RWPE2 (cell line): Measurements from ENCODE around the gene FTHL17.

Experiments
- ATAC-seq: fragments of 200-7000 bp; cut with Tn5 transposase; 3 replicates; pipeline ENCODE4 v1.9.1; 2021; ENCODE audit warnings: low read depth
- DNase-seq: peaks from one replicate; pipeline ENCODE4 v3.0.0-alpha.2; 2020; ENCODE audit warnings: low spot score
- H3K27ac ChIP-seq: fragments of 450-650 bp; 2 replicates; pipeline ENCODE4 v1.5.1; 2017; ENCODE audit warnings: mild to moderate bottlenecking; ENCODE audit not compliant: poor library complexity, severe bottlenecking
- H3K27me3 ChIP-seq: fragments of 250-450 bp; sonication (Bioruptor Pico); 2 replicates; pipeline ENCODE4 v1.5.1; 2021; ENCODE audit warnings: mild to moderate bottlenecking, moderate library complexity; ENCODE audit not compliant: insufficient read depth, poor library complexity, severe bottlenecking
- H3K36me3 ChIP-seq: fragments of 250-450 bp; sonication (Bioruptor Pico); 2 replicates; pipeline ENCODE4 v1.5.1; 2020; ENCODE audit warnings: low read depth, mild to moderate bottlenecking, moderate library complexity
- H3K4me1 ChIP-seq: fragments of 250-450 bp; sonication (Bioruptor Pico); 2 replicates; pipeline ENCODE4 v1.5.1; 2021; ENCODE audit warnings: mild to moderate bottlenecking, moderate library complexity; ENCODE audit not compliant: insufficient read depth, poor library complexity, severe bottlenecking
- H3K4me3 ChIP-seq: fragments of 250-450 bp; sonication (Bioruptor Pico); 2 replicates; pipeline ENCODE4 v1.5.1; 2021; ENCODE audit warnings: mild to moderate bottlenecking, moderate library complexity; ENCODE audit not compliant: severe bottlenecking
- H3K9me3 ChIP-seq: fragments of 250-450 bp; sonication (Bioruptor Pico); 2 replicates; pipeline ENCODE4 v1.5.1; 2021; ENCODE audit warnings: mild to moderate bottlenecking, moderate library complexity; ENCODE audit not compliant: severe bottlenecking
- CTCF ChIP-seq: fragments of 450-650 bp; IDR thresholded peaks from one replicate; pipeline ENCODE4 v1.5.1; 2017; ENCODE audit warnings: mild to moderate bottlenecking, moderate library complexity; ENCODE audit not compliant: poor library complexity, severe bottlenecking

FTHL17 gene

GRCh38 chrX:31071725-31072124 is at the start of gene FTHL17:
TSS of gene FTHL17 (minus strand) at chrX:31072041. CDS start at chrX:31071953, 88 bp downstream.
- DNase-seq (no peak), ATAC-seq (no peak)
- Histone ChIP-seq H3K4me3 (no peak within 1 kb of the TSS), H3K9me3 (no peaks in the 10 kb centered on the region), H3K4me1 (no peaks in the 10 kb centered on the region), H3K27me3 (no peaks in the 10 kb centered on the region), H3K36me3 (no peaks in the 10 kb centered on the region), H3K27ac (no peak within 1 kb of the TSS)
- no peak for TF ChIP-seq CTCF

DNA sequence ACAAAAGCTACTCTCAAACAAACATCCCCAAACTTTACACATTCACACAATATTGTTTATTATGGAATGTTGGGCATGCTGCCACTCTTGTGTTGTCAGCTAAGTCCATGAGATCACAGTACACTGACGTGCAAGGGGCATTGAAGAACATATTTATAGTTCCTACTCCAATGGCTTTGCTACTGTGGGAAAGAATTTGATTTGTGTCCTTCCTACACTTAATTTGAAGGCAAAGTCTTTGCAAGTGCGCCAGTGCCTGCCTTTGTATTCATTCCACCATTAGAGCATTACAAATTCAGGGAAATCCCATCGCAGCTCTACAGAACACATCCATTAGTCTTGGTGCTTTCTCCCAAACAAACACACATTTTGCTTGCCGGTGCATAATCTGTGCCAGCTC is 45.4 kb upstream of the FTHL17 start:
- no peaks in the 10 kb centered on the region for H3K36me3 ChIP-seq
- no peak overlapping the region for H3K27ac ChIP-seq
- no peak overlapping the region for H3K4me3 ChIP-seq
- no peak for DNase-seq
- no peak for ATAC-seq
- H3K9me3 ChIP-seq, result no peaks in the 10 kb centered on the region
- no peaks in the 10 kb centered on the region for H3K4me1 ChIP-seq
- H3K27me3 ChIP-seq, result no peaks in the 10 kb centered on the region
- TF ChIP-seq CTCF, result no peak

- H3K4me1 ChIP-seq, result no peaks in the 10 kb centered on the region
- DNase-seq (no peak), ATAC-seq (no peak)
- no peak overlapping the region for H3K4me3 ChIP-seq
- H3K27ac ChIP-seq, result no peak overlapping the region
- TF ChIP-seq CTCF, result no peak
- H3K36me3 ChIP-seq, result no peaks in the 10 kb centered on the region
- H3K9me3 ChIP-seq, result no peaks in the 10 kb centered on the region
- H3K27me3 ChIP-seq, result no peaks in the 10 kb centered on the region
Observed at GRCh38 chrX:31115398-31115797, 43.6 kb upstream of the FTHL17 start.

- Histone ChIP-seq H3K4me3 (no peak overlapping the region), H3K9me3 (no peaks in the 10 kb centered on the region), H3K4me1 (no peaks in the 10 kb centered on the region), H3K27me3 (no peaks in the 10 kb centered on the region), H3K36me3 (no peaks in the 10 kb centered on the region), H3K27ac (no peak overlapping the region)
- TF ChIP-seq CTCF, result no peak
- no peak for ATAC-seq
- no peak for DNase-seq
Observed at GRCh38 chrX:31114858-31115257, 43.0 kb upstream of the FTHL17 start.

DNA sequence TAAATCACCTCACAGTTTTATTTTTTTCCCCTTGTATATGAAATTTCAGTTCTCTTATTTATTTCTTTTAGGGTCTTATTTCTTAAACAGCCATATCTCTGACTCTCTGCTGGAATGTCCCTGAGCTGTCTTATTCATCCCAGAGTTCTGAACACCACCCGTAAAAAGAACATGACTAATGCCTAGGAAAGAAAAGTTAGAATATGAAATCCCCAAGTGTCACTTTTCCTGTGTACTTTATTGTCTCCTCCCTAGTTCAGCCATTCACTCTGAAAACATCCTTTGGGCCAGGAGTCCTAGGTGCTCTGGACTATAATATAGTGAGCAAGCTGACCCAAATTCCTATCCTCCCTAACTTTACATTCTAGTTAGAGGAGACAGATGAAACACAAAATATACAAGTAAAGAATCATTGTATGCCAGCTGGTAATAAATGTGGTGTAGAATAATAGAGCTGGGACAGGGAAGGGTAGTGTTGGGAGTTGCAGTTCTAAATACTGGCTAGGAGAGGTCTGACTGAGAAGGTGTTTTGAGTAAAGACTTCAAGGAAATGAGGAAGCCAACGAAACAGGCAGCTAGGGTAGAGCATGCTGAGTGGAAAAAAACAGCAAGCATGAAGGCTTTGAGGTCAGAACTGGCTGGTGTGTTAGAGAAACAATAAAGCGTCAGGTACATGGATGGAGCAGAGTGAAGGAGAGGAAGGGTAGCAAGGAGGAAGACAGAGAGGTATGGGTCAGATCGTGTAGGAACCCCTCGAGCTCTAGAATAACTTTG is 40.6 kb upstream of the FTHL17 start:
- H3K27me3 ChIP-seq, result no peaks in the 10 kb centered on the region
- DNase-seq (no peak), ATAC-seq (no peak)
- no peaks in the 10 kb centered on the region for H3K9me3 ChIP-seq
- H3K4me3 ChIP-seq, result no peak overlapping the region
- no peaks in the 10 kb centered on the region for H3K36me3 ChIP-seq
- H3K4me1 ChIP-seq, result no peaks in the 10 kb centered on the region
- no peak overlapping the region for H3K27ac ChIP-seq
- no peak for TF ChIP-seq CTCF
